SU-DHL-6 (cell line): ENCODE measurements around the gene PUSL1.

ENCODE experiments used
- H2AFZ ChIP-seq: fragments of 200-600 bp; sonication (generic); 2 replicates; pipeline ENCODE4 v1.6.1; 2014; ENCODE audit warnings: low read depth, mild to moderate bottlenecking, moderate library complexity, mixed read lengths, antibody characterized with exemption, low read length; ENCODE audit not compliant: severe bottlenecking
- H3F3A ChIP-seq: fragments of 200-600 bp; shearing (Covaris generic); 2 replicates; pipeline ENCODE4 v1.6.0; 2016; ENCODE audit warnings: antibody characterized with exemption, mild to moderate bottlenecking; ENCODE audit not compliant: insufficient read depth
- H3K27ac ChIP-seq: fragments of 200-600 bp; sonication (generic); 2 replicates; pipeline ENCODE4 v1.5.1; 2016; ENCODE audit warnings: low read depth, mild to moderate bottlenecking, low read length, moderate library complexity, mixed read lengths
- H3K27me3 ChIP-seq: fragments of 200-600 bp; sonication (generic), shearing (Covaris generic); 2 replicates; pipeline ENCODE4 v1.6.0; 2014; ENCODE audit warnings: mild to moderate bottlenecking, low read length
- H3K36me3 ChIP-seq: fragments of 200-600 bp; sonication (generic); 2 replicates; pipeline ENCODE4 v1.6.1; 2014; ENCODE audit warnings: mild to moderate bottlenecking, low read length, mixed read lengths
- H3K4me2 ChIP-seq: fragments of 300-600, 200-600 bp; shearing (Covaris generic), sonication (generic); 2 replicates; pipeline ENCODE4 v1.6.0; 2014; ENCODE audit warnings: low read length, low read depth, mild to moderate bottlenecking; ENCODE audit not compliant: poor library complexity, severe bottlenecking
- H3K4me3 ChIP-seq: fragments of 200-600 bp; sonication (generic); 2 replicates; pipeline ENCODE4 v1.5.1; 2014; ENCODE audit warnings: antibody characterized with exemption, low read length, mild to moderate bottlenecking, mixed read lengths; ENCODE audit not compliant: insufficient read depth, poor library complexity, severe bottlenecking
- H3K79me2 ChIP-seq: fragments of 200-600 bp; sonication (generic); 2 replicates; pipeline ENCODE4 v1.6.1; 2014; ENCODE audit warnings: mild to moderate bottlenecking, low read length, moderate library complexity; ENCODE audit not compliant: insufficient read depth
- H3K9ac ChIP-seq: fragments of 200-600 bp; sonication (generic); 2 replicates; pipeline ENCODE4 v1.7.0; 2014; ENCODE audit warnings: mild to moderate bottlenecking, low read length
- H3K9me2 ChIP-seq: fragments of 200-600 bp; sonication (generic); replicated peaks from 2 replicates; pipeline ENCODE4 v1.6.1; 2014; ENCODE audit warnings: low read length; ENCODE audit not compliant: insufficient read depth
- H3K9me3 ChIP-seq: fragments of 200-600 bp; sonication (generic); 2 replicates; pipeline ENCODE4 v1.6.1; 2014; ENCODE audit warnings: low read length, mixed read lengths; ENCODE audit not compliant: insufficient read depth
- H4K20me1 ChIP-seq: fragments of 200-600 bp; sonication (generic); 2 replicates; pipeline ENCODE4 v1.6.1; 2014; ENCODE audit warnings: low read depth, mild to moderate bottlenecking, antibody characterized with exemption, low read length, moderate library complexity, mixed read lengths
- CTCF ChIP-seq: fragments of 200-600 bp; sonication (generic); IDR thresholded peaks from one replicate; pipeline ENCODE4 v1.5.1; 2017; ENCODE audit warnings: antibody characterized with exemption, mild to moderate bottlenecking, low read length, moderate library complexity; ENCODE audit not compliant: insufficient read depth, poor library complexity, severe bottlenecking
- EZH2phosphoT487 ChIP-seq: fragments of 200-600 bp; sonication (generic), shearing (Covaris generic); conservative IDR thresholded peaks from 2 replicates; pipeline ENCODE4 v1.6.1; 2018; ENCODE audit warnings: mild to moderate bottlenecking, antibody characterized with exemption, low read length, moderate library complexity, mixed read lengths

Gene PUSL1

GRCh38 chr1:1348420-1349255 lies 40.2 kb downstream of the PUSL1 start:
- H4K20me1 ChIP-seq, result no peaks in the 10 kb centered on the region
- no peak for TF ChIP-seq CTCF
- TF ChIP-seq EZH2phosphoT487, result no peak
- no peak overlapping the region for H2AFZ ChIP-seq
- H3K79me2 ChIP-seq, result peaks cover 6% of the 10 kb centered on the region; the same call in 1 of the 2 replicates
- H3K9me2 ChIP-seq, result no peaks in the 10 kb centered on the region
- peaks cover 6% of the 10 kb centered on the region; the same call in 1 of the 2 replicates for H3F3A ChIP-seq
- H3K4me2 ChIP-seq, result peak overlapping the region; percentile 91
- peak overlapping the region; percentile 78 for H3K9ac ChIP-seq
- H3K4me3 ChIP-seq, result peak overlapping the region; percentile 88
- no peaks in the 10 kb centered on the region for H3K27me3 ChIP-seq
- no peak overlapping the region for H3K27ac ChIP-seq
- H3K9me3 ChIP-seq, result no peaks in the 10 kb centered on the region
- no peaks in the 10 kb centered on the region for H3K36me3 ChIP-seq

GRCh38 chr1:1349256-1350012 lies 41.0 kb downstream of the PUSL1 start, which contains the start of gene DVL1:
Gene DVL1 (minus strand): TSS chr1:1349418. CDS start chr1:1349065, 353 bp downstream.
- H3K4me3 ChIP-seq, result peak within 1 kb of the TSS; percentile 88
- H3K9me2 ChIP-seq, result no peaks in the 10 kb centered on the region
- no peaks in the 10 kb centered on the region for H3K36me3 ChIP-seq
- H3K27me3 ChIP-seq, result no peaks in the 10 kb centered on the region
- no peak within 1 kb of the TSS for H2AFZ ChIP-seq
- peak within 1 kb of the TSS; percentile 62 for H3K27ac ChIP-seq
- H3K79me2 ChIP-seq, result peaks cover 6% of the 10 kb centered on the region; the same call in 1 of the 2 replicates
- peak within 1 kb of the TSS; percentile 91 for H3K4me2 ChIP-seq
- TF ChIP-seq CTCF (peak; percentile 43), EZH2phosphoT487 (no peak)
- no peaks in the 10 kb centered on the region for H3K9me3 ChIP-seq
- H4K20me1 ChIP-seq, result no peaks in the 10 kb centered on the region
- H3K9ac ChIP-seq, result peak within 1 kb of the TSS; percentile 78
- H3F3A ChIP-seq, result peaks cover 6% of the 10 kb centered on the region; the same call in 1 of the 2 replicates

GRCh38 chr1:1351511-1352427 lies 43.4 kb downstream of the PUSL1 start:
- Histone ChIP-seq H3K36me3 (no peaks in the 10 kb centered on the region), H3K9me3 (no peaks in the 10 kb centered on the region), H3K4me2 (no peak overlapping the region), H3K27ac (no peak overlapping the region), H3K9me2 (no peaks in the 10 kb centered on the region), H4K20me1 (no peaks in the 10 kb centered on the region), H3K27me3 (no peaks in the 10 kb centered on the region), H3K79me2 (0 out of 2 replicates have a peak, but pooled peaks cover 1% of the 10 kb centered on the region), H3K4me3 (no peak overlapping the region), H3K9ac (no peak overlapping the region), H2AFZ (no peak overlapping the region), H3F3A (peaks cover 6% of the 10 kb centered on the region; the same call in 1 of the 2 replicates)
- TF ChIP-seq CTCF (no peak), EZH2phosphoT487 (no peak)
